NCI-H524 (cell line): ENCODE results near the gene PDZRN4.
"Not testable (repeated sequence)": the region's sequence is repeated elsewhere in the genome, so short reads cannot be mapped to it uniquely, and the experiment has no call there.

Experiments used
- DNase-seq, 2 experiments: peaks; one replicate each; lab custom pipeline; 2025; lab: John Stamatoyannopoulos, UW

Gene PDZRN4

GRCh38 chr12:41213648-41214047, 25.5 kb downstream of the PDZRN4 start:
- no peak for DNase-seq

DNA sequence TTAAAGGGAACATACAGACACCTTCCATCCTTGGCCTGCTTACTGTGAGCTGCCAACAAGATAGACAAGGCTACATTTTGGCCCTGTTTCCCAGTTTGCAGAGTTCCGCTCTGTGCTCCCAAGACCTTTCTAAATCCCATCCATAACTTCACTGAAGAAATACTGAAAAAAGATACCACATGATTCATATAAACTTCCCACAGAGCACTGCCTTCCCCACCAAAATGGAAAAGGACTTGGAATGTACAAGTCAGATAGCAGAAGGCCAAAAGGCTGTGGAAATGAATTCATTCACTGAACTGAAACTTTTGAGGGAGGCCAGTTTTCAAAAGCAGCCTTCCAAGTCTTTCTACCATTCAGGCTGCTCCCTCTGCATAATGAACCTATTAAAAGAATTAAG, 29.6 kb downstream of the PDZRN4 start:
- DNase-seq: no peak

- DNase-seq: no peak
Measured at GRCh38 chr12:41220931-41221330, 32.8 kb downstream of the PDZRN4 start.

DNA sequence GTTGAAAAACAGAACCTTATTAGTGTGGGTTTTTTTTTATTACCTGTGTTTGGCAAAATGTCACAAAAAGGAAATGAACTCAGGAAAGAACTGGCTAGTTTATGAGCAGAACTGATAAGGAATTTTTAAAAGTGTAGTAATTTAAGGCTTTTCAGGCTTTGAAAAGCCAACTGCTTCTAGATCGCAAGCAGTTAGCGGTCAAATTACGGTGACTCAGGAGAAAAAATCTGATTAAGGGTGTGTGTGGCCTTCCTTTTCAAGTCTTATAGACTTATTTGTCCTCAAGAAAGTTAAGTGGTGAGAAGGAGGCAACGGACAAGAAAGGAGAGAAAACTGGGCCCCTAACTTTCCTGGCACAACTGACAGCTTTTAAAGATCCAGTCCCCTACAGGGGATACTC, 33.4 kb downstream of the PDZRN4 start:
- no peak for DNase-seq

DNA sequence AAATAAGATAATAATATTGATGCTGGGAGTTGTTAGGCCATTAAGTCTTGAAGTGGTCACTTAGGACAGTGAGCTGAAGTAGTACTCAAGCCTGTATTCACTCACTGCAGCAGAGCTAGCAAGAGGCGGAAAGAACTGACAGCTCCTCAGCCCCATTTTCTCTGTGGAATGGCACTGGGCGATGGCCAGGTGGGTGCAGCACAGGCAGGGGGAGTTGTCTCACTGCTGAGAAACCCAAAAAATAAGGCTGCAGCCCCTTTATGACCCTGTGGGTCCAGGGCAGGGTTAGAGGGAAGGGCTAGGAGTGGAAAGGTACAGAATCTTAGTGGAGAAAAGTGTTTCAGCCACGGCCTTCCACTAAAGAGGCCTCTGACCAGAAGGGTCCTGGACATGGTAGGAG, 35.5 kb downstream of the PDZRN4 start:
- DNase-seq: no peak

DNA sequence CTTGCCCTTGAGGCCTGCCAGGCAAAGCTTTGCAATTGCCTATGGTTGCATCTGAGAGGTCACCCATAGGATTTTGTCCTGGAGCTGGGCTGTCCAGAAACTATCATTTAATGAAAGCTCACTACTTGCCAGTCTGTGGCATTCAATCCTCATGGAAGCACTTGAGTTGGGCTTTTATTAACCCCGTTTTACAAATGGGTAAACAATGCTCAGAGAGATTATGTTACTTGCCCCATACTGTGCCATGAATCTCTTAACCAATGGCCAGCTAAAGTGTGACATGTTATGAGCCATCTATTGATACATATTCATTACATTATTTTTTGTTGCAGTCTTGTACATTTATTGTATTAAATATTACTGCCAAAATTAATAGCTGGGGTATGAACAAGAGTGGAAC, 35.9 kb downstream of the PDZRN4 start:
- DNase-seq: no peak

DNA sequence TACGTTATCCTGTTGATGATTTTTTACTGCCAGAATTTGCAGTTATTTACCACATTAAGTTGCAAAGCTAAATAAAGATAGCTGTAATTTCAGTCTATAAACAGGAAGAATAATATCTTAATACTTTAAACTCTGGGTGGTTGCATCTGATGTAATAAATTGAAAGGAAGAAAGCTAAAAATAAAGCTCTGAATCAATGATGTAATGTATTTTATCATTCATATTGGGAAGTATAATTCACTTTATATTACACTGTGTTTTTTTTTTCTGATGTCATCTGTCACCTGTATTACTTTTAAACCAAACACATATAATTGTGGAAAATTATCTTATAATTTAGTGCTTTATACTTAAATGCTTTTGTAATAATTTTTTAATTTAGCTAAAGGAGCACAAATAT, 37.1 kb downstream of the PDZRN4 start:
- DNase-seq: no peak

GRCh38 chr12:41228066-41228820, 40.1 kb downstream of the PDZRN4 start:
- no peak for DNase-seq

DNA sequence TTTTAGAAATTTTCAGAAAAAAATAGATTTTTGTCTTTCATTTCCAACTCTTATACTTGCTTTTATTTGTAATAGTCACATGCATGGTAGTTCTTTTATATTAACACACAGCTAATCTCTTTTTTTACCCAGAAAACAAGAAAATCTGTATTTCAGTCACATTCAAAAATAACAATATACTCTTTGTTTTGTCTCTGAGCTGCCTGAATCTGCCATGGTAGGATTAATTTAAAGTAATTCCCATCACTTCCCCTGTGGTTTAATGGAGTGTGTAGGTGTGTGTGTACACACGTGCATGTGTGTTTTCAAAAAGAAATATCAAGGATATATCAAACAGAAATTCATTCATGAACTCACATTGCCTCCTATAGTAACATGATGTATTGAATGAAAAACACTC, 42.6 kb downstream of the PDZRN4 start:
- no peak for DNase-seq

DNA sequence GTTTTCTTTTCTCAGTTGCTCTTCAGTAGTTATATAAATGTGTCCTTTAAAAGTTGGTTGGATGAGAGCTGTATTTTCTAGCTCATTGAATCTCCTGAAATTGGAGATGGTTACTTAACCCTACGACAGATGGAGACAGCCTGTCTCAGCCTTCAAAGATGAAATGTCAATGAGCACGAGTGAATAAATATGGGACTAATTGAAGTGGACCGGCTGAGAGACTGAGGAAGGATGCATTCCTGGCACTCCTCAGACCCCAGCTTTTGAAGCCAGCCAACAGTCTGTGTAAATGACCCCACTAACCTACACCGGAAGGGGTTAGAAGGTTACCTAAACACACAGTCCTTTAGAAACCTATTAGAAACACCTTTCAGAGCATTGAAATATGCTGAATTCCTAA, 46.6 kb downstream of the PDZRN4 start:
- DNase-seq: peak; percentile 77 to 90

GRCh38 chr12:41242603-41243002, 54.5 kb downstream of the PDZRN4 start:
- DNase-seq: peak; percentile 11 to 66

- DNase-seq: no peak
Measured at GRCh38 chr12:41248391-41248790, 60.3 kb downstream of the PDZRN4 start.

- no peak for DNase-seq
Measured at GRCh38 chr12:41250748-41251147, 62.6 kb downstream of the PDZRN4 start.

GRCh38 chr12:41254004-41254914, 66.1 kb downstream of the PDZRN4 start:
- no peak for DNase-seq

GRCh38 chr12:41263196-41263595, 75.1 kb downstream of the PDZRN4 start:
- not testable (repeated sequence) for DNase-seq

DNA sequence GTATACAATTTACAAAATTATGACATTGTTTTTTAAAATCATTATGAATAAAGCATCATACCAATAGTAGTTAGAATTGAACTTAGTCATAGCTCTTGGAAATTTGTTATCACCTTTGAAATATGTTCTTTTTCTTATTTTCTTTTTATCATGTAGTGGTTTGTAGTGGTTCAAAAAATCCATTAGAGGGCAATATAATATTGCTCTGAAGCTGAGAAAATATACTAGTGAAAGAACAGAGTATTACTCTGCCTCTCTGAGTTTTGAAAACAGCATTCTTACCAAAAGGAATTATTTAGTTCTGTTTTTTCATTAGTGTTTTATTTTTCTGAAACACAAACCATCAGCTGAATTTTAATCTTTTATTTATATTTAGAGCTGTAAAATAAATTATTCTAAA, 76.2 kb downstream of the PDZRN4 start:
- DNase-seq: peak in 1 of 2 experiments; percentile 21

- DNase-seq: no peak
Measured at GRCh38 chr12:41269056-41269455, 80.9 kb downstream of the PDZRN4 start.

DNA sequence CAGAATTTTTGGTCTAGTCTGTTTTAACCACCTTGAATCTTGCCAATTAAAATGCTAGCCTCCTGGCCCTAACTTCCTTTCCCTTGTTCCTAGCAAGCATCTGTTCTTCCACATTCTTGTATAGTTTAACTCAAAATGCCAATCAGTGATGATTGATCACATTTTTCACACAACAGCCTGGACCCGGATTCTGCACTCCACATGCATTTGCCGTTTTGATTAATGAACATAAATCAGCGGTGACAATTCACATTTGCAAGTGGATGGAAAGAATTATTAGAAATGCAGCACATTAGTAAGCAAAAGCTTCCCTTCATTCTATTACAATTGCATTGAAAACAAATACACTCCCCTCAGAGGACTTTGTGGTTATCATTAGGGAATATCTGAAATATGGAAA, 83.4 kb downstream of the PDZRN4 start:
- no peak for DNase-seq

DNA sequence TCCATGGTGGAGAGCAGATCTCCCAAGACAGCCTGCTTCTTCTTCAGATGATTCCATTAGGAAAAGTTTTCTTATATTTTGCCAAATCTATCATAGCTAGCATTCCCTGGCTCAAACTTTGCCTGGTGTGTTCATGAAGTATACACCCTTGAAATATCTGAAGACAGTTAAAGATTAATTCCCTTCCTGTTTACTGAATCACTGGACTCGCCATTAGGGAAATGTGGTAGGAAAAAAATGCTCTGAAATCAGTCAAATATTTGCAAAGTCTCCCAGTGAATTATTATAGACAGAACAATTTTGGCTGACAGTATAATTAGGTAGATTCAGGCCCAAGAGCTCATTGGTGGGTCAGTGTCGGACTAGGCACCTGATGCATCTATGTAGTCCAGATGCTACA, 86.5 kb downstream of the PDZRN4 start:
- DNase-seq: no peak

DNA sequence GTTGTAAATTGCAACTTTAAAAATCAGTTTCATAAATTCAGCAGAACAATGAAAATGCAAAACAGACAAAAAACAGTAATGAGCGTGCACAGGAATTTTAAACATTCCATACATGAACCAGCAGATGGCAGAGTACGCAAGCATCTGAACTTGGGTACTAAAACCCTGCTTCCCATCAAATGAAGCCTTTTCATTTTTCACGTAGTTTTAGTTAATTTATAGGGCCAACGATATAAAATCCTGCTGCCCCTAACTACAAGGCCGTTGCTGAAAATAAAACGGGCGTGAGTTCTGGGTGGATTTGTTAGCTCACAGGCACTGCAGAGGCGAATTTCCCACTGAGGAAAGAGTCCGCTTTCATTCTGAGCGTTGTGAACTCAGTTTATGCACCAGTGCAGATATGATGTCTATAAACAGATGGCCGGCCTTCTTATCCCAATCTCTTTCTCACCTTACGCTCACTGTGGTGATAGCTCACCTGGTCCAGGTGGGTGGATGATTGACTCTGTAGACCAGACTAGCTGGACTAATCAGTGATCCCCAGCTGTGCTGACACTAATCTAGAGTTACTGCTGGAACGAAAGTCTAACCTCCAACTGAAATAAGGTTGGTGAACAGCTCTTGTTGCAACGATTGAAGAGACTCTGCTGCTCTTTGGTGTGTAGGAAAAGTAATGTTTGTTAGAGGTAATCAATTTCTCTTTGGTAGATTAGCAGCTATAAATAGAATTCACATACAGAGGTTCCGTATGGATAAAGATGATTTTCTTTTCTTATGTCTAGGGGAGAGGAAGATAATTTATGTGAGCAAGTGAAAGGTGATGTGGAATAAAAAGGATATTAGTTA, 89.2 kb downstream of the PDZRN4 start:
- peak; percentile 39 to 76 for DNase-seq

- DNase-seq: peak; percentile 6 to 86
Measured at GRCh38 chr12:41277946-41278267, 89.8 kb downstream of the PDZRN4 start.

GRCh38 chr12:41280341-41281095, 92.4 kb downstream of the PDZRN4 start:
- DNase-seq: not testable (repeated sequence)
